Cerebellar nuclear complex (tissue), 1 donor: Measurements from ENCODE around the gene ZBTB39.
A peak's percentile ranks its signal among the peaks of the same experiment; 100 is the strongest.
"Not testable (repeated sequence)": the region's sequence is repeated elsewhere in the genome, so short reads cannot be mapped to it uniquely, and the experiment has no call there.

Experiments used
- DNase-seq, 2 experiments: peaks; one replicate each; lab custom pipeline; 2025; lab: John Stamatoyannopoulos, UW

ZBTB39 gene

GRCh38 chr12:57000393-57000792 is 6.0 kb downstream of the ZBTB39 start:
- no peak for DNase-seq

GRCh38 chr12:56999456-56999855 is 6.9 kb downstream of the ZBTB39 start:
- DNase-seq = no peak

GRCh38 chr12:56998981-56999380 is 7.4 kb downstream of the ZBTB39 start:
- DNase-seq = no peak

- no peak for DNase-seq
These were observed 8.0 kb downstream of the ZBTB39 start for GRCh38 chr12:56998316-56998715.

GRCh38 chr12:56996793-56997545 is 9.4 kb downstream of the ZBTB39 start:
- DNase-seq = no peak

- DNase-seq = no peak
These were observed 10.3 kb downstream of the ZBTB39 start for GRCh38 chr12:56995930-56996496.

- DNase-seq = no peak
These were observed 11.0 kb downstream of the ZBTB39 start for GRCh38 chr12:56995201-56995929.

- no peak for DNase-seq
These were observed 12.1 kb downstream of the ZBTB39 start for GRCh38 chr12:56994231-56994746.

GRCh38 chr12:56993346-56993745 is 13.0 kb downstream of the ZBTB39 start:
- DNase-seq = no peak

GRCh38 chr12:56991319-56992246 is 14.8 kb downstream of the ZBTB39 start:
- no peak for DNase-seq

GRCh38 chr12:56990648-56991318 is 15.6 kb downstream of the ZBTB39 start:
- DNase-seq = no peak

- no peak for DNase-seq
These were observed 16.3 kb downstream of the ZBTB39 start for GRCh38 chr12:56989861-56990610.

GRCh38 chr12:56988207-56988739 is 18.1 kb downstream of the ZBTB39 start:
- no peak for DNase-seq

GRCh38 chr12:56987551-56988053 is 18.7 kb downstream of the ZBTB39 start:
- peak in 1 of 2 experiments; percentile 8 for DNase-seq

- DNase-seq = no peak
These were observed 19.3 kb downstream of the ZBTB39 start for GRCh38 chr12:56987011-56987410.

GRCh38 chr12:56985714-56986113 is 20.6 kb downstream of the ZBTB39 start:
- DNase-seq = not testable (repeated sequence)

GRCh38 chr12:56983386-56983785 is 23.0 kb downstream of the ZBTB39 start:
- DNase-seq = no peak

- not testable (repeated sequence) for DNase-seq
These were observed 23.6 kb downstream of the ZBTB39 start for GRCh38 chr12:56982578-56983236.

- no peak for DNase-seq
These were observed 25.3 kb downstream of the ZBTB39 start for GRCh38 chr12:56980941-56981530.
